HUES64 (cell line): ENCODE results near the gene MYO1G.
A peak's percentile ranks its signal among the peaks of the same experiment; 100 is the strongest.

Experiments
- H3K27ac ChIP-seq: 2 replicates; pipeline ENCODE4 v1.7.0; 2013; ENCODE audit warnings: low read depth, low read length, inconsistent platforms
- H3K27me3 ChIP-seq: 2 replicates; pipeline ENCODE4 v1.6.1; 2013; ENCODE audit warnings: mild to moderate bottlenecking, low read length; ENCODE audit not compliant: insufficient read depth
- H3K36me3 ChIP-seq: 2 replicates; pipeline ENCODE4 v1.6.1; 2013; ENCODE audit warnings: mild to moderate bottlenecking, low read length; ENCODE audit not compliant: insufficient read depth
- H3K4me1 ChIP-seq: 2 replicates; pipeline ENCODE4 v1.6.1; 2013; ENCODE audit warnings: mild to moderate bottlenecking, low read length, moderate library complexity; ENCODE audit not compliant: insufficient read depth
- H3K4me3 ChIP-seq: 2 replicates; pipeline ENCODE4 v1.5.1; 2013; ENCODE audit warnings: mild to moderate bottlenecking, low read length, moderate library complexity
- H3K9ac ChIP-seq: 2 replicates; pipeline ENCODE4 v1.6.1; 2013; ENCODE audit warnings: mild to moderate bottlenecking, low read depth, low read length
- H3K9me3 ChIP-seq: 2 replicates; pipeline ENCODE4 v1.6.1; 2013; ENCODE audit warnings: low read depth, low read length; ENCODE audit not compliant: insufficient read depth
- WGBS: fragments of 150-250, 120-280 bp; methylation state at CpG from one replicate; pipeline ENCODE4 v1.1.7; 2013; ENCODE audit warnings: missing lambda C conversion rate; 5-methylcytosine and 5-hydroxymethylcytosine counted together

Gene MYO1G

GRCh38 chr7:44963364-44964290 lies 15.2 kb downstream of the MYO1G start:
- Histone ChIP-seq H3K4me3 (no peak overlapping the region), H3K27ac (no peak overlapping the region), H3K9me3 (no peaks in the 10 kb centered on the region), H3K9ac (no peak overlapping the region), H3K36me3 (no peaks in the 10 kb centered on the region), H3K27me3 (peaks cover 39% of the 10 kb centered on the region), H3K4me1 (no peaks in the 10 kb centered on the region)
- WGBS = 90% methylated on average over 24 of the region's 24 CpGs

- Histone ChIP-seq H3K27me3 (peaks cover 39% of the 10 kb centered on the region), H3K27ac (no peak overlapping the region), H3K4me1 (no peaks in the 10 kb centered on the region), H3K4me3 (peak overlapping the region; percentile 41), H3K9me3 (no peaks in the 10 kb centered on the region), H3K36me3 (no peaks in the 10 kb centered on the region), H3K9ac (peak overlapping the region; percentile 72)
- 6% methylated on average over 76 of the region's 76 CpGs for WGBS
Observed at GRCh38 chr7:44962483-44963251, 16.1 kb downstream of the MYO1G start.

- peaks cover 39% of the 10 kb centered on the region for H3K27me3 ChIP-seq
- 72% methylated on average over 16 of the region's 16 CpGs for WGBS
- H3K4me3 ChIP-seq = peak overlapping the region; percentile 41
- no peaks in the 10 kb centered on the region for H3K9me3 ChIP-seq
- peak overlapping the region; percentile 72 for H3K9ac ChIP-seq
- H3K36me3 ChIP-seq = no peaks in the 10 kb centered on the region
- H3K4me1 ChIP-seq = no peaks in the 10 kb centered on the region
- no peak overlapping the region for H3K27ac ChIP-seq
Observed at GRCh38 chr7:44961844-44962482, 16.9 kb downstream of the MYO1G start.

- H3K27ac ChIP-seq = no peak overlapping the region
- H3K4me1 ChIP-seq = no peaks in the 10 kb centered on the region
- no peak overlapping the region for H3K4me3 ChIP-seq
- 70% methylated on average over 4 of the region's 4 CpGs for WGBS
- H3K9ac ChIP-seq = no peak overlapping the region
- no peaks in the 10 kb centered on the region for H3K36me3 ChIP-seq
- no peaks in the 10 kb centered on the region for H3K9me3 ChIP-seq
- H3K27me3 ChIP-seq = peaks cover 39% of the 10 kb centered on the region
Observed at GRCh38 chr7:44960011-44960580, 18.7 kb downstream of the MYO1G start.

- H3K27ac ChIP-seq = no peak overlapping the region
- no peak overlapping the region for H3K4me3 ChIP-seq
- H3K36me3 ChIP-seq = no peaks in the 10 kb centered on the region
- 70% methylated on average over 8 of the region's 8 CpGs for WGBS
- no peaks in the 10 kb centered on the region for H3K4me1 ChIP-seq
- H3K9me3 ChIP-seq = no peaks in the 10 kb centered on the region
- H3K9ac ChIP-seq = no peak overlapping the region
- H3K27me3 ChIP-seq = peaks cover 39% of the 10 kb centered on the region
Observed at GRCh38 chr7:44959433-44959951, 19.3 kb downstream of the MYO1G start.

- WGBS = 81% methylated on average over 8 of the region's 8 CpGs
- Histone ChIP-seq H3K9ac (no peak overlapping the region), H3K4me1 (no peaks in the 10 kb centered on the region), H3K27me3 (peaks cover 36% of the 10 kb centered on the region), H3K36me3 (no peaks in the 10 kb centered on the region), H3K27ac (no peak overlapping the region), H3K4me3 (no peak overlapping the region), H3K9me3 (no peaks in the 10 kb centered on the region)
Observed at GRCh38 chr7:44958645-44959344, 20.0 kb downstream of the MYO1G start.

GRCh38 chr7:44956157-44956766 lies 22.6 kb downstream of the MYO1G start:
- H3K4me1 ChIP-seq = no peaks in the 10 kb centered on the region
- no peak overlapping the region for H3K27ac ChIP-seq
- H3K27me3 ChIP-seq = peaks cover 12% of the 10 kb centered on the region
- no peaks in the 10 kb centered on the region for H3K36me3 ChIP-seq
- no peak overlapping the region for H3K9ac ChIP-seq
- WGBS = 92% methylated on average over 10 of the region's 10 CpGs
- no peak overlapping the region for H3K4me3 ChIP-seq
- no peaks in the 10 kb centered on the region for H3K9me3 ChIP-seq

GRCh38 chr7:44955733-44956132 lies 23.1 kb downstream of the MYO1G start:
- 89% methylated on average over 2 of the region's 2 CpGs for WGBS
- no peaks in the 10 kb centered on the region for H3K4me1 ChIP-seq
- no peak overlapping the region for H3K9ac ChIP-seq
- H3K27me3 ChIP-seq = peaks cover 12% of the 10 kb centered on the region
- no peak overlapping the region for H3K4me3 ChIP-seq
- H3K9me3 ChIP-seq = no peaks in the 10 kb centered on the region
- H3K27ac ChIP-seq = no peak overlapping the region
- H3K36me3 ChIP-seq = no peaks in the 10 kb centered on the region

- H3K27me3 ChIP-seq = peaks cover 2% of the 10 kb centered on the region; the same call in 1 of the 2 replicates
- H3K9me3 ChIP-seq = no peaks in the 10 kb centered on the region
- H3K4me1 ChIP-seq = no peaks in the 10 kb centered on the region
- H3K4me3 ChIP-seq = no peak overlapping the region
- H3K27ac ChIP-seq = no peak overlapping the region
- no peaks in the 10 kb centered on the region for H3K36me3 ChIP-seq
- WGBS = 95% methylated on average over 2 of the region's 2 CpGs
- no peak overlapping the region for H3K9ac ChIP-seq
Observed at GRCh38 chr7:44953156-44953555, 25.7 kb downstream of the MYO1G start.

- 96% methylated on average over 2 of the region's 2 CpGs for WGBS
- no peaks in the 10 kb centered on the region for H3K9me3 ChIP-seq
- H3K36me3 ChIP-seq = no peaks in the 10 kb centered on the region
Observed at GRCh38 chr7:44949303-44949702, 29.5 kb downstream of the MYO1G start.

More at GRCh38 chr7:44949303-44949702, 29.5 kb downstream of the MYO1G start:
- peaks cover 2% of the 10 kb centered on the region; the same call in 1 of the 2 replicates for H3K27me3 ChIP-seq
- no peak overlapping the region for H3K27ac ChIP-seq
- H3K9ac ChIP-seq = no peak overlapping the region
- no peak overlapping the region for H3K4me3 ChIP-seq
- H3K4me1 ChIP-seq = no peaks in the 10 kb centered on the region
